GM18511 (cell line): ENCODE data around the gene LDB3.

Experiments used
- ATAC-seq: cut with Tn5 transposase; IDR thresholded peaks from one replicate; pipeline ENCODE4 v1.9.1; 2021; ENCODE audit warnings: mild to moderate bottlenecking, moderate library complexity; ENCODE audit not compliant: unreplicated experiment

The LDB3 gene

DNA sequence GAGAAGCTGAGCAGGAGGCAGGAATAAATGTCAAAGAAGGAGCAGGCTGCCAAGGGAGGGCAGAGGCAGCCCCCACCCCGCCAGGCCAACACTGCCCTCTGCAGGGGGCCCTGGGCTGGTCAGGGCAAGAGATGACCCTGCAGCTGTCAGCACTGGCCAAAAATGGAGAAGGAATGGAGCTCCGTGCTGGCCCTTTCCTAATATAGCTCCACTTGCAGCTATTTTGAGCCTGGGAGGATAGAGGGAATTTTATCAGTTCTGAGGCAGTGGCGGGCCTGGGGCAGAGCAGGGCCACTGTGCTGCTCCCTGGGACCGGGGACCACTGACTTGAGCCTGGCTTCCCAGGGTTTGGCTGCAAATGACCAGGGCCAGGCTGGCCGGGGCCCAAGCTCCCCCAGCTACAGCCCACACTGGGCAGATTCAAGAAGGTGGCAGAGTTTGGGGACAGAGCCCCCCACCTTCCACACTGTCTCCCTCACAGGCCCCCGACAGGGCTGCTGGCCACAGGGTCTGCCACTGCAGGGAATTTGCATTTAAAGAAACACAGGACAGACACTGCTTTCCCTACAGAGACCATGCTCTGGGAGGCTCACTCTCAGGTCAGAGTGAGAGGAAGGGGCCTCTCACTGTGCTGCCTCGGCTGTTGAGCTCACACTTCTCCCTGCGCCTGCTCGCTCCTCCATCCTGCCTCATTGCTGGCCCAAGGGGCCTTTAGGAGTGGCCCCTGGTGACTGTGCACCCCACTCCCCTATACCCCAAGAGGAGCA lies 16.2 kb downstream of the LDB3 start:
- no peak for ATAC-seq

DNA sequence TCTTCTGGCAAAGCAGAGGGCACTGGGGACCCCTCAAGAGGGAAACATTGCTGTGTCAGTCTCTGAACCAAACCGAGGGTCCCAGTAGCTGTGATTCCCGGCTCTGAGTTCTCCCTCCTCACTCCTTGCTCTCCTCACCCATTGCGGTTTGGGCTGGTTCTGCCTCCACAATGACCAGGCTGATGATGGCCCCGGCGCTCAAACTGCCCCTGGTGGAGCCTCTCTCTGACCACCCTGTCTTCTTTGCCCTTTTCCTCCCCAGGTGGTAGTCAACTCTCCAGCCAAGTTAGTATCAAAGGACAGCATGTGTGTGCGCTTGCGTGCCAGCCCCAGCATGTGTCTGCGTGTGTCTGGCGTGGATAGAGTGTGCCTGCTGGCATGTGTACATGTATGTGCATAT lies 17.1 kb downstream of the LDB3 start:
- ATAC-seq = no peak

- no peak for ATAC-seq
These were observed 17.8 kb downstream of the LDB3 start for GRCh38 chr10:86685893-86686632.

DNA sequence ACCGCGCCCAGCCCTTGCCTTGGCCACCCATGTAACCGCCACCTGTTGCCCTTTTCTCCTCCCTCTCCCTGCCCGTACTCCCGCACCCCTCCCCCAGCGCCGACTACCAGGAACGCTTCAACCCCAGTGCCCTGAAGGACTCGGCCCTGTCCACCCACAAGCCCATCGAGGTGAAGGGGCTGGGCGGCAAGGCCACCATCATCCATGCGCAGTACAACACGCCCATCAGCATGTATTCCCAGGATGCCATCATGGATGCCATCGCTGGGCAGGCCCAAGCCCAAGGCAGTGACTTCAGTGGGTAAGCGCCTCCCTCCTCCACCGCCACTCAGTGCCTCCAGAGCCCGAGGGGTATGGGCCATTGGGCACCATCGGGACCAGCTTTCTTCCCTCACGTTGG lies 18.7 kb downstream of the LDB3 start:
- no peak for ATAC-seq

DNA sequence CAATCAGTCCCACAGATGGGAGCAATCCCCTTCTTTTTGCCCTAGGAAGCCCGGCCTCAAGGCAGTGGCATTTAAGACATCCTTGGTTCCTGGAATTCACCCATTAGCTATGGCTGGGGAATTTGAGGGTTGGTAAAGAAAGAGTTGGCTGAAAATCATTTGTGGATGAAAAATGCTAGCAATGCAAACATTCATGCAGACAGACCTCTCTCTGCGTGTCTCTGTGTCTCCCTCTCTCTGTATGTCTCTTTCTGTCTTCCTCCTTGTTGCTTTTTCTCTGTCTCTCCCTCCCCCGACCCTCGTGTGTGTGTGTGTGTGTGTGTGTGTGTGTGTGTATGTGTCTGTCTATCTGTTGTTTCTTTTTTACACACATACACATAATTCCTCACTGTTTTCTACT lies 19.4 kb downstream of the LDB3 start:
- no peak for ATAC-seq

GRCh38 chr10:86688398-86688921 lies 20.1 kb downstream of the LDB3 start:
- ATAC-seq = peak; percentile 77

GRCh38 chr10:86689146-86689545 lies 20.8 kb downstream of the LDB3 start:
- ATAC-seq = no peak

DNA sequence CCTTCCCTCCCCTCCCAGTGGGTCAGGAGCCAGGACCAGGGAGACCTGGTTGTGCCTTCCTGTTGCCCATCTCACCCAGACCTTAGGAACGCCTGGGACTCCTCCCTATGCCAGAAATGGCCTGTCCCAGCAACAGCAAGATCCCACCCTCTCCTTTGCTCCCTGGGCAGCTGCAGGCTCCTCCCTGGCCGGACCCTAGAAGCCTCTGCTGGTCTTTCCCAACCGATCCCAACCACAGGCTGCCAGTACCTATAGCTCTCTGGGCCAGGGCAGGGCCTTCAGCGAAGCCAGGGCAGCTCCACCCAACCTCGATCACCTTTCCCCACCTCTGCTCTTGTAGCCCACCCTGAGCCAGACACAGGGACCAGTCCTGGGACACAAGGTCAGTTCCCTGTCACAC lies 21.9 kb downstream of the LDB3 start:
- no peak for ATAC-seq

- ATAC-seq = no peak
These were observed 22.4 kb downstream of the LDB3 start for GRCh38 chr10:86690657-86691084.

GRCh38 chr10:86691333-86692022 lies 23.2 kb downstream of the LDB3 start:
- ATAC-seq = no peak

- no peak for ATAC-seq
These were observed 23.8 kb downstream of the LDB3 start for GRCh38 chr10:86692023-86692514.

GRCh38 chr10:86692664-86693063 lies 24.4 kb downstream of the LDB3 start:
- no peak for ATAC-seq

- no peak for ATAC-seq
These were observed 25.0 kb downstream of the LDB3 start for GRCh38 chr10:86693275-86693674.

DNA sequence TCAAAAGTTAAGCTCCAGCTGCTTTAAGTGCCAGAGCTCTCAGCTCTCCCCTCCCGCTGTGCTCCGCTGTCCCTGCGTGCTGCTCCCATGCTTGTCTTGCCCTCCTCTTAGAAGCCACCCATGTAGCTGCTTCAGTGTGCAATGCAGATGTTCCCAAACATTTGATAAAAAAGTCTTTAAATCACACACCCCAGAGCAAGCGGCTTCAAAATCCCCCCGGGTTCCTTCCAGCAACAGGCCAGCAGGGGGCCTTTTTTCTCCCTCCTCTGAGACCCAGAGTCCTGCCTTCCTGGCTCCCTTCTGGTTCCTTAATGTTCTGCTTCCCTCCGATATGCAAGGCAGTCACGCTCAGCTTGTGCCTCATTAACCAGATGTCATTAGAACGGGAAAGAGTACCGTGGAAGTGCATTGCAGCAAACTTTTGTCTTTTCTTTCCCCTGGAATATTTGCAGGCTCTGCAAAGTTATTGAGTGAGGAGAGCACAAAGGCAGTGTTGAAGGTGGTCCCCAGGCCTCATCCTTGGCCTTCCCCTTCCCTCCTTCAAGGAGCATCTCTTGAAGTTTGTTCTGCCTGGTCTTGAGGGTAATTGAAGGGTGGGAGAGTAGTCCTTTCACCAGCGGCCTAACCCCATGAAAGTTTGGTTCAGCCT lies 25.5 kb downstream of the LDB3 start:
- ATAC-seq = no peak

DNA sequence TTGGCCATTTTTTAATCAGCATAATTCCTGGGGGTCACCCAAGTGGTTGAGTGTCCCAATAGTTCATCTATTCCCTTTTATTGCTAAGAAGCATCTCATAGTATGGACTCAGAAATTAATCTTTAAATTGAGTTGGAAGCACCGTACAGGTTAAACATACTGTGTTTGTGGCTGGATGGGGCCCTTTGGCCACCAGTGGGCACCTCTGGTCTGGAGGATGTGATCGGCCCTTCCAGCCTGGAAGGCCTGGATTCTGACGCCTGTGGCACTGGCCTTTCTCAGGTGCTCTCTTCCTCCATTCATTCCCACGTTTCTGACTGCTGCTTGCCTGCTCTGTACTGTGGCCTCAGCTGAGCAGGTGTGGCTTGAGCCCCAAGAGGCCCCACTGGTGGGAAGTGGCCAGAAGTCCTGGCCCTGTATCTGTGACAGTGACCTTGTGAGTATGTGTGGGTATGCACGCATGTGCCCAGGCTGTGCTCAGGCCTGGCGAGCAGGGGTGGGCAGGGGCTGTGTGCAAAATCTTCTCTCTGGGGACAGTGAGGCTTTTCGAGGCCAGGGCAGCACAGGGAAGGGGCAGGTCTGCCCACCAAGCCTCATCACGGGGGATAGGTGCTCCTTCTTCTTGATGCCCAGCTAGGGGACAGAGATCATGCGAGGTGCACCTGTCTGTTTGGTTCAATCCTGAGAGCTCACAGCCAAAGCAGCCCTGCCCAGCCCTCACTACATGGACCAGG lies 30.1 kb downstream of the LDB3 start:
- ATAC-seq = no peak

DNA sequence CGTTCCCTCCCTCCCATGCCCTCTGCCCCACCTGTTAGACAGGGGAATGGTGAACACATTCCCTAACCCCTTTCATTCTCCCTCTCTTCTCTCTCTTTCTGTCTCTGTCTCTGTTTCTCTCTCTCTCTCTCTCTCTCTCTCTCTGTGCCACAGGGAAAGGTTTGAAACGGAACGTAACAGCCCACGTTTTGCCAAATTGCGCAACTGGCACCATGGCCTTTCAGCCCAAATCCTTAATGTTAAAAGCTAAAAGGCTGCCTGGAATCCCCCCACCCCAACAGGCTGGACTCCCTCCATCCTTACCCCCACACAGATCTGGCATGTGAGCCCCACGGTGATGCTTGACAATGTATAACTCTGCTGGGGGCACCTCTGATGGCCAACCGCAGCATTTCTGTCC lies 30.8 kb downstream of the LDB3 start:
- ATAC-seq = no peak

GRCh38 chr10:86699541-86699940 lies 31.2 kb downstream of the LDB3 start:
- no peak for ATAC-seq

DNA sequence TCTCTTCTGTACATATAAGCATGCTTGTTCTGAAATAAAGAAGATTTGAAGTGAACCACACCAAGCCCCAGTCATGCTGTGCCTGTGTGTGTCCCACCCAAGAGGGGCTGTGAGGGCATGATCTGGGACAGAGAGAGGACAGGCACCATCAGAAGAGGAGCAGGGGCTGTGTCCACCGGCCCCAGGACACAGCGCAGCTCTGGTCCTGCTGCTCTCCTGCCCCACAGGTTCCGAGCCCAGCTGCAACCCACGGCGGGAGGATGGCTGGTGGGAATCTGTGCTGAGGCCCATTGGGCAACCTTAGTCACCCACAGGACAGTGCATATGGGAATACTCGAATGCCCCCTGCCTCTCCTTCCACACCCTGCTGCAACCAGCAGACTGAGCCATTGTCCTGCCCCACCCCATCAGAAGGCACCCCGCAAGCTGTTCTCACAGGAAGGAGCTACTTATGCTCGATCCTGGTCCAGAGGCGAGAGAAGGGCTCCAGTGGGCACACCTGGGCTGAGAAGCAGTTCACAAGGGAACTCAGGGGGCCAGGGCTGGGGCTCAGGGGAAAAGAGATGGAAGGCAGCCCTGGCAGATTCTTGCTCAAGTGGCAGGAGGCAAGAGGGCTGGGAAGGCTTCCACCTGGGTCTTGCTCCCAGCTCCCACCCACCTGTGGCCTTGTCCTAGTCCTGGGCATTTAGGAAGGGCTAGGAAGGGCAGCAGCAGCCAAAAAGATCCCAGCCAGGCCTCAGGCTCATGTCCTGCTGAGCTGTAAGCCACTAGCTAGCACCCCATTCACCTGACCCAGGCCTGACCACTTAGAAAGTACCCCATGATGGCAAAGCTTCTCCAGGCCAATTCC lies 31.9 kb downstream of the LDB3 start:
- no peak for ATAC-seq

DNA sequence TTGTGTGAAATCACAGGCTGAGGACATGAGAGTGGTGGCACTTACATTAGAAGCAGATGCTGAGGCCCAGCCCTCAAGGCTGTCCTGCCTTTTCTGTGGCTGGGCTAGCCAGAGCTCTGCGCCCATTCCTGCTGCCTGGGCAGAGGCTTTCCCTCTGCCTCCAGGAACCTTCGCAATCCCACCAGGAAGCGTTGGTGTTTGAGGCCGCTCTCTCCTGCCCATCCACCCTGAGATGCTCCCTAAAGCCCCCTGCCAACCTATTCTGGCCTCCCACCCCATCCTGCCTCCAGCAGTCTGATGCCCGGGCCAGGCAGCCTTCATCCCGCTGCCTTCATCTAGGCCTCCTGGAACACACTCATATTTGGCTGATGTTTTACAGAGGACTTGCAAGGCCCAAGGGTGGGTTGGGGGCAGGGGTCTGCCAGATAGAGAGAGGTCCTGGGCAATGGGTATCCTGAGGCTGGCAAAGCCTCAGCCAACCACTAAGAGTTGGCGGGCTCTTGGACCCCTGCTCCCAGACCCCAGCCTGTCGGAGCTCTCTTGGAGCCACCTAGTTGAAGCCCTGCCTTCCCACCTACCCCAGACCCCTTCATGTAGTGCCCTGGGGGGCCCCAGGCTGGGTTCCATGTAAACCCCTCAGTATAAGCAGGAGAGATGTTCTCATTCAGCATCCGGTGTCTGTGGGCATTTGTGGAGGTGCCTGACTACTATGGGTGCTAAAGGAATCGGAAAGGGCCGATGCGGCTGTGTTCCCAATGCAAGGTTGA lies 32.7 kb downstream of the LDB3 start:
- ATAC-seq = no peak
